Endothelial cell (in vitro differentiated cells): ENCODE measurements around the gene NAA38. TPM values are rescaled to one million over a fixed set of nuclear protein-coding genes. Genes with fewer than 3 reads are reported as not detected.

Experiments used
- DNase-seq: peaks from one replicate; pipeline ENCODE4 v3.0.0; 2021; ENCODE audit warnings: low spot score
- H3K27ac Mint-ChIP-seq: one replicate; pipeline ENCODE4 v1.8.0; 2021; ENCODE audit warnings: mixed read lengths, inconsistent platforms; ENCODE audit not compliant: unreplicated experiment
- H3K27me3 Mint-ChIP-seq: one replicate; pipeline ENCODE4 v1.8.0; 2021; ENCODE audit warnings: mild to moderate bottlenecking, moderate library complexity, mixed read lengths, inconsistent platforms; ENCODE audit not compliant: unreplicated experiment
- H3K36me3 Mint-ChIP-seq: one replicate; pipeline ENCODE4 v1.8.0; 2021; ENCODE audit warnings: mild to moderate bottlenecking, low read depth, mixed read lengths, inconsistent platforms; ENCODE audit not compliant: unreplicated experiment
- H3K4me1 Mint-ChIP-seq: one replicate; pipeline ENCODE4 v1.8.0; 2021; ENCODE audit warnings: mild to moderate bottlenecking, mixed read lengths, inconsistent platforms; ENCODE audit not compliant: unreplicated experiment
- H3K4me3 Mint-ChIP-seq: one replicate; pipeline ENCODE4 v1.8.0; 2021; ENCODE audit warnings: mild to moderate bottlenecking, mixed read lengths, inconsistent platforms; ENCODE audit not compliant: unreplicated experiment
- H3K9me3 Mint-ChIP-seq: one replicate; pipeline ENCODE4 v1.8.0; 2021; ENCODE audit warnings: mixed read lengths, inconsistent platforms; ENCODE audit not compliant: unreplicated experiment
- total RNA-seq: library from RNA; stranded (reverse); fragmentation: NEBNext Ultra II Directional; extraction: Animal tissue kit (Norgen Biotek cat#: 25700); gene quantifications from one replicate; pipeline ENCODE4 v1.2.1, GENCODE V29; 2021; ENCODE audit not compliant: unreplicated experiment
- TF ChIP-seq, protein P1 (sequence below): fragments of 200-600 bp; sonication (generic); IDR thresholded peaks from one replicate; pipeline ENCODE4 v1.5.0; 2021; ENCODE audit warnings: antibody characterized with exemption; ENCODE audit not compliant: unreplicated experiment

Gene NAA38
- total RNA-seq, 1 donor from 2014 or later, result 97.9 TPM

DNA sequence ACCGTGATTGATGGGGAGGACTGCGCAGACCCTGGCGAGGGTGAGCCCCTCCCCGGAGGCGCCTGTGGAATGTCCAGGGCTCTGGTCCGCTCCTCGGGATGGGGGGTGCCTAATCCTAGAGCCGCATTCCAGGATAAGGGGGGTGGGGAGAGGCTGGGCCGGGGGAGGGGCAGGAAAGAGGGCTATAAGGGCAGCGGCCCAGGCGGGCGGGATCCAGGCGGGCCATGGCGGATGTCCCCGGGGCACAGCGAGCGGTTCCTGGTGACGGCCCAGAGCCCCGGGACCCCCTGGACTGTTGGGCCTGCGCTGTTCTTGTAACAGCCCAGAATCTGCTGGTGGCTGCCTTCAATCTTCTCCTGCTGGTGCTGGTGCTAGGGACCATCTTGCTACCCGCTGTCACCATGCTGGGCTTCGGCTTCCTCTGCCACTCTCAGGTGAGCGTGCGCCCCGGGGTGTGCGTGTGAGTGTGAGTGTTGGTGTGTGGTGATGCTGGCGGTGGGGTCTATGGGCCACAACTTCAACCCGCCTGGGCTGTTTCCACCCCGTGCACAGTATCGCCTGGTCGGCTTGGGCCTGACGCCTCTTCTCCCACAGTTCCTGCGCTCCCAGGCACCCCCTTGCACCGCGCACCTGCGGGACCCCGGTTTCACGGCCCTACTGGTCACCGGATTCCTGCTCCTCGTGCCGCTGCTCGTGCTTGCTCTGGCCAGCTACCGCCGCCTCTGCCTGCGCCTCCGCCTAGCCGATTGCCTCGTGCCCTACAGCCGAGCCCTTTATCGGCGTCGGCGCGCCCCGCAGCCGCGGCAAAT lies 2.3 kb downstream of the NAA38 start, which contains the start of gene TMEM88:
Gene TMEM88 (plus strand): TSS at position 216 of the 809 bp plus-strand sequence. CDS start 9 bp downstream, at position 225.
- Mint-ChIP-seq H3K4me1 (peaks cover 25% of the 10 kb centered on the region), H3K9me3 (no peaks in the 10 kb centered on the region), H3K36me3 (peaks cover 33% of the 10 kb centered on the region), H3K27me3 (peaks cover 19% of the 10 kb centered on the region), H3K27ac (peak within 1 kb of the TSS; percentile 78), H3K4me3 (peak within 1 kb of the TSS; percentile 72)
- TF ChIP-seq, protein P1, sequence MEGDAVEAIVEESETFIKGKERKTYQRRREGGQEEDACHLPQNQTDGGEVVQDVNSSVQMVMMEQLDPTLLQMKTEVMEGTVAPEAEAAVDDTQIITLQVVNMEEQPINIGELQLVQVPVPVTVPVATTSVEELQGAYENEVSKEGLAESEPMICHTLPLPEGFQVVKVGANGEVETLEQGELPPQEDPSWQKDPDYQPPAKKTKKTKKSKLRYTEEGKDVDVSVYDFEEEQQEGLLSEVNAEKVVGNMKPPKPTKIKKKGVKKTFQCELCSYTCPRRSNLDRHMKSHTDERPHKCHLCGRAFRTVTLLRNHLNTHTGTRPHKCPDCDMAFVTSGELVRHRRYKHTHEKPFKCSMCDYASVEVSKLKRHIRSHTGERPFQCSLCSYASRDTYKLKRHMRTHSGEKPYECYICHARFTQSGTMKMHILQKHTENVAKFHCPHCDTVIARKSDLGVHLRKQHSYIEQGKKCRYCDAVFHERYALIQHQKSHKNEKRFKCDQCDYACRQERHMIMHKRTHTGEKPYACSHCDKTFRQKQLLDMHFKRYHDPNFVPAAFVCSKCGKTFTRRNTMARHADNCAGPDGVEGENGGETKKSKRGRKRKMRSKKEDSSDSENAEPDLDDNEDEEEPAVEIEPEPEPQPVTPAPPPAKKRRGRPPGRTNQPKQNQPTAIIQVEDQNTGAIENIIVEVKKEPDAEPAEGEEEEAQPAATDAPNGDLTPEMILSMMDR, result no peak
- DNase-seq, result peak; percentile 52

DNA sequence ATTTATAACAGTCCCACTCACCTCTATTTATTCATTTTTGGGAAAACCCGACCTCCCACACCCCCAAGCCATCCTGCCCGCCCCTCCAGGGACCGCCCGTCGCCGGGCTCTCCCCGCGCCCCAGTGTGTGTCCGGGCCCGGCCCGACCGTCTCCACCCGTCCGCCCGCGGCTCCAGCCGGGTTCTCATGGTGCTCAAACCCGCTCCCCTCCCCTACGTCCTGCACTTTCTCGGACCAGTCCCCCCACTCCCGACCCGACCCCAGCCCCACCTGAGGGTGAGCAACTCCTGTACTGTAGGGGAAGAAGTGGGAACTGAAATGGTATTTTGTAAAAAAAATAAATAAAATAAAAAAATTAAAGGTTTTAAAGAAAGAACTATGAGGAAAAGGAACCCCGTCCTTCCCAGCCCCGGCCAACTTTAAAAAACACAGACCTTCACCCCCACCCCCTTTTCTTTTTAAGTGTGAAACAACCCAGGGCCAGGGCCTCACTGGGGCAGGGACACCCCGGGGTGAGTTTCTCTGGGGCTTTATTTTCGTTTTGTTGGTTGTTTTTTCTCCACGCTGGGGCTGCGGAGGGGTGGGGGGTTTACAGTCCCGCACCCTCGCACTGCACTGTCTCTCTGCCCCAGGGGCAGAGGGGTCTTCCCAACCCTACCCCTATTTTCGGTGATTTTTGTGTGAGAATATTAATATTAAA lies 3.1 kb downstream of the NAA38 start:
- peak overlapping the region; percentile 72 for H3K4me3 Mint-ChIP-seq

DNA sequence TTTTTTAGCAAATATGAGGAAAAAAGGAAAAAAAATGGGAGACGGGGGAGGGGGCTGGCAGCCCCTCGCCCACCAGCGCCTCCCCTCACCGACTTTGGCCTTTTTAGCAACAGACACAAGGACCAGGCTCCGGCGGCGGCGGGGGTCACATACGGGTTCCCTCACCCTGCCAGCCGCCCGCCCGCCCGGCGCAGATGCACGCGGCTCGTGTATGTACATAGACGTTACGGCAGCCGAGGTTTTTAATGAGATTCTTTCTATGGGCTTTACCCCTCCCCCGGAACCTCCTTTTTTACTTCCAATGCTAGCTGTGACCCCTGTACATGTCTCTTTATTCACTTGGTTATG lies 3.7 kb downstream of the NAA38 start:
- peak overlapping the region; percentile 78 for H3K27ac Mint-ChIP-seq
- H3K36me3 Mint-ChIP-seq, result peaks cover 28% of the 10 kb centered on the region
- DNase-seq, result no peak
- H3K4me1 Mint-ChIP-seq, result peaks cover 16% of the 10 kb centered on the region
- TF ChIP-seq, protein P1, result no peak
- H3K27me3 Mint-ChIP-seq, result peaks cover 19% of the 10 kb centered on the region
- no peaks in the 10 kb centered on the region for H3K9me3 Mint-ChIP-seq
- peak overlapping the region; percentile 72 for H3K4me3 Mint-ChIP-seq

More for the DNA sequence above, 3.1 kb downstream of the NAA38 start:
- peaks cover 19% of the 10 kb centered on the region for H3K27me3 Mint-ChIP-seq
- H3K9me3 Mint-ChIP-seq, result no peaks in the 10 kb centered on the region
- peaks cover 34% of the 10 kb centered on the region for H3K36me3 Mint-ChIP-seq
- TF ChIP-seq, protein P1, result no peak
- peaks cover 19% of the 10 kb centered on the region for H3K4me1 Mint-ChIP-seq
- DNase-seq, result no peak
- peak overlapping the region; percentile 78 for H3K27ac Mint-ChIP-seq

DNA sequence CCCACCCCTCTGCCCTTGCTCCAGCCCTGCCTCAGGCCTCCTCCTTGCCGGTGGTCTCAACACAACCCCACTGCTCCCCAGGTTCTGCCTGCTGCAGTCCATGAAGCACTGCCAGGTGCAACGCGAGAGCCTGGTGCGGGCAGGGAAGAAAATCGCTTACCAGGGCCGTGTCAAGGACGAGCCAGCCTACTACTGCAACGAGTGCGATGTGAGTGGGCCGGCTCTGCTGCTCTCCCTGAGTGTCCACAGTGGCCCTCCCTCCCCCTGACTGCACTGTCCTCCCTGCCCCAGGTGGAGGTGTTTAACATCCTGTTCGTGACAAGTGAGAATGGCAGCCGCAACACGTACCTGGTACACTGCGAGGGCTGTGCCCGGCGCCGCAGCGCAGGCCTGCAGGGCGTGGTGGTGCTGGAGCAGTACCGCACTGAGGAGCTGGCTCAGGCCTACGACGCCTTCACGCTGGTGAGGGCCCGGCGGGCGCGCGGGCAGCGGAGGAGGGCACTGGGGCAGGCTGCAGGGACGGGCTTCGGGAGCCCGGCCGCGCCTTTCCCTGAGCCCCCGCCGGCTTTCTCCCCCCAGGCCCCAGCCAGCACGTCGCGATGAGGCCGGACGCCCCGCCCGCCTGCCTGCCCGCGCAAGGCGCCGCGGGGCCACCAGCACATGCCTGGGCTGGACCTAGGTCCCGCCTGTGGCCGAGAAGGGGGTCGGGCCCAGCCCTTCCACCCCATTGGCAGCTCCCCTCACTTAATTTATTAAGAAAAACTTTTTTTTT lies 4.3 kb downstream of the NAA38 start:
- Mint-ChIP-seq H3K4me3 (no peak overlapping the region), H3K36me3 (peaks cover 30% of the 10 kb centered on the region), H3K9me3 (no peaks in the 10 kb centered on the region), H3K27ac (no peak overlapping the region), H3K27me3 (peaks cover 19% of the 10 kb centered on the region), H3K4me1 (peaks cover 16% of the 10 kb centered on the region)
- TF ChIP-seq, protein P1, result no peak
- DNase-seq, result no peak
